Femur (tissue), 1 donor: Measurements from ENCODE around the gene CAP1.

ENCODE experiments used
- DNase-seq: peaks from one replicate; pipeline ENCODE4 v3.0.0-alpha.2; 2017

Gene CAP1

DNA sequence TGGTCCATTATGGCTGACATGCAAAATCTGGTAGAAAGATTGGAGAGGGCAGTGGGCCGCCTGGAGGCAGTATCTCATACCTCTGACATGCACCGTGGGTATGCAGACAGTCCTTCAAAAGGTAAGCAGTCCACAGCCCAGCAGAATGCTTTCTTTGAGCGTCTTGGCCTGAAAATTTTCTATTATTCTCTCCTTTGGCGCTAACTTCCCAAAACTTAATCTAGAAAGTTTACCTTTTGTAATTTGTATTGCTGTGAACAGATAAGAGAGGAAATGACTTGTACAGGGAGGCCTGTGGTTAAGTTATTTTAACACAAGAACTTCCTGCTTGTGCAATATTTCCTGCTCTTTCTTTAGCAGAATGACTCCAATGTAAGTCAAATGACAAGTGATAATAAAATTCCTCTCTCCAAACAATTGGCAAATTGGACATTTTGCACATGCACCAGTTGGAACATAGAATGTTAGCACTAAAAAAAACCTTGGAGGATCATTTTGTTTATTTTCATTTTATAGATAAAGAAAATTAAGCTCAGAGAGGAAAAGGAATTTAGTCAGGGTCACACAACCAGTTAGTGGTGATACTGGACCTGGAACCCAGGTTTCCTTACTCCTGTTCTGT is 18.9 kb downstream of the CAP1 start:
- no peak for DNase-seq

DNA sequence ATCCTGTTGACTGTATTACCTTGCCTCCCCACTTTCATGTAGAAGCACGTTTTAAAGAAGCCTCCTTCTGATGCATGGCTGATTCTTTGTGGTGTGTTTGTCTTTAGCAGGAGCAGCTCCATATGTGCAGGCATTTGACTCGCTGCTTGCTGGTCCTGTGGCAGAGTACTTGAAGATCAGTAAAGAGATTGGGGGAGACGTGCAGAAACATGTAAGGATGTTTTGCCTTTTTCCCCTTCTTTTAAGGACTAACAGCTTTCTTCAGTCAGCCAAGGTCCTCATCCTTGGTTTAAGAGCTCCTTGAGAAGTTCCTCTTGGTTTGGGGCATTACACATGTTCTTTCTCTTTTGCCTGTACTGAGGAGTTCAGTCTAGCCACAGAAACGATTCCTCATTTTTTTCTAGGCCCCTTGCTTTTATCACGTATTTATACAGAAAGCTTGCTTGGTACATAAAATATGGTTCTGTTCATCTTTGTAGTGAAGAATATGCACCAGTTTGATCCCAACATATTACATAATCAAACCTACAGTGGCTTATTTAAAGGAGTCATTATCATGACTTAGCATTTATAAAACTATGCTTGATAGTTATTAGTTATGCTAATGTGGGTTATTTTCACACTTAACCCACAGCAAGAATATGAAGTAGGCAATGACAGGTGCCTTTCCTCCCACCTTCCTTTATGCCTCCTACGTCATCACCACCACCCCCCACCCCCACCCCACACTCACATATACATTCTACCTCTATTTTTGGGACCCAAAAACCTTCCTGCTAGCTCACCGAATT is 19.6 kb downstream of the CAP1 start:
- DNase-seq, result no peak

DNA sequence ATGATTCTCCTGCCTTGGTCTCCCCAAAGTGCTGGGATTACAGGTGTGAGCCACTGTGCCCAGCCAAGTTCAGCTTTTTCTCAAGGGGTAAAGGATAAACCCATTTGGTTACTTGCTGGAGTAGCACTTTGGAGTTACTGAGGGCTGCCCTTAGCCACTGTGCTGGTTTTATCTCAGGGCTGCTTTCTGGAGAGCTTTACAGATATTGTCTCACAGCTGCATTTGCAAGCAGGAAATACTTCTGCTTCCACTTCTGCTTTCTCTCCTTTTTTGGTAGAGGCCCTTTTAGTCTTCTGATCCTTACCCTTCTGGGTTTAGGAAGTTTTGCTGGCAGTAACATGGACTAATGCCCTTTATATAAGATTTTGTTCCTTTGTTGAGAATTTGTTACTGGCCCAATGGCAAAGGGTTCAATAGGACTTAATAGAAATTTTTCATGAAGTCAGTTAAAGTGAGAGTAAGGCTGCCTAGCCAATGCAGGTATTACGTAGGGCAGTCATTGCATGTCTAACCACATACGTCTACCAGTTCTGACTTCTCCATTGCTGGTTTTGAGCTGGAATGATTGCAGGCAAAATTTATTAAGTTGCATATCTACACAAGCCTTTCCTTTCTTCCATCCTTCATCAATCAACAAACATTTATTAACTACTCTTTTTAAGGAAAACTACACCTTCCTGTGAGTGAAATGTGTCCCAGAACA is 24.4 kb downstream of the CAP1 start:
- DNase-seq, result no peak

DNA sequence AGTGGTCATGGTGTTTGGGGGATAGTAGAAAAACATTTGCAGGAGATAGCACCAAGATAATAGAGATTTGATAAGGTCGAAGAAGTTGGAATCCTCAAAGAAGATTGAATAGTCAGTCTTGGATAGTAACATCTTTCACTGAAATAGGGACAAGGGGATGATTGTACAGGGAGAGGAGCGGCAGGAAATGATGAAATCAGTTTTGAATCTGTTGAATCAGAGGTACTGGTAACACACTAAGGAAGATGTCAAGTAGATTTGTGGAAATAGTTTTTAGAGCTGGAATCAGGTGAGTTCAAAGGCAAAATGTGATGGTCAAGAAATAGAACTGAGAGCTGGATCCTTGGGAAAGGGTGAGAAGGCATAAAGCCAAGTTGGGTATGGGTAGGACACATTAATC is 26.5 kb downstream of the CAP1 start:
- DNase-seq, result no peak

DNA sequence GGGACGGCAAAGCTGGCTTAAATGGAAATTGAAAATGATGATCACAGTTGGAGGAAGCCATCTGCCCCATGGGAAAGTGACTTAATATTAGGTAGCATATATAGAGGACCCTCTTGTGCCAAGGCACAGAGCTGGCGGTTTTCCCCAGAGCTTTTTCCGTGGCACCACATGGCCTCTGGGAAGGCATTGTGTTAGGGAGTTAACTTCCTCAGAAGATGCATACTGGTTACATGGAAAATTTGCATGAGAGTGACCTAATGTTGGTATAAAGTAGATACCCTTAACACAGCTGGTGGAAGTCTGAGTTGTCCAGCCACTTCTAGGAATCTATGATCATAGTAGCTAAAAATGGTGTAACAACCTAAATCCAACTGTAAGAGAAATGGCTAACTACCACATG is 27.3 kb downstream of the CAP1 start:
- no peak for DNase-seq

DNA sequence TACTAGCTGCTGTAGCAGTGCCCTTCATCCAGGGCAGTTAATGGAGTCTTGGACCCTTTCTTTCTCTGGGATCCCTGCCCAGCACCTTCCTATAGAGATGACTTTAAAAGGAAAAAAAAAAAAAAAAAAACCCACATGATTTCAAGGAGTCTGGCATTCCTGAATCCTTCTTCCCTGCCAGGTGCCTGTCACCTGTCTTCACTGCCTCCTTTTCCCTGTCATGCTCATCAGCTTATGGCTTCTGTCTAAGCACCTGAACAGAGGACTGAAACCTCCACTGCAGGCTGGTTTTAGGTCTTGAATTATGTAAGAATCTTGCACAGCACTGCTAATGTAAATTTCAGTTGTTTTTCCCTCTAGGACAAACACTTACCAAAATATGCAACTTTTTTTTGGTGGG is 31.6 kb downstream of the CAP1 start:
- DNase-seq, result no peak

DNA sequence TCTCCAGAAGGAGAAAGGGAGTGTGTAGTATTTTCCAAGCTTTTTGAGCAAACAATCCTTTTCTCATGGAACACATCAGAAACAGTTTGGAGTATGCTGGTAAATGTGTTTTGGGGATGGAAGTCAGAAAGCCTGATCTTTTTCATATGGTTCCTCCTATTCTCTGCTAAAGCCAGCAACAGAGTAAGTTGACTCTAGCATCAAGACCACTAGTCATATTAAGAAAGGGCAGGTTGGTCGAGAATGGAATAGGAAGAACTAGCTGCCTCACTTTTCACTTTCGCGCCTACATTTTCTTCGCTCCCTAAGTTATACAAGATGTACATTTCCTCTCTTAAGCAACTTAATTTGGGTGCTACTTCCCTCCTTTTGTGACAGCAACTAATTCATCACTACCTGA is 32.5 kb downstream of the CAP1 start:
- DNase-seq, result no peak

DNA sequence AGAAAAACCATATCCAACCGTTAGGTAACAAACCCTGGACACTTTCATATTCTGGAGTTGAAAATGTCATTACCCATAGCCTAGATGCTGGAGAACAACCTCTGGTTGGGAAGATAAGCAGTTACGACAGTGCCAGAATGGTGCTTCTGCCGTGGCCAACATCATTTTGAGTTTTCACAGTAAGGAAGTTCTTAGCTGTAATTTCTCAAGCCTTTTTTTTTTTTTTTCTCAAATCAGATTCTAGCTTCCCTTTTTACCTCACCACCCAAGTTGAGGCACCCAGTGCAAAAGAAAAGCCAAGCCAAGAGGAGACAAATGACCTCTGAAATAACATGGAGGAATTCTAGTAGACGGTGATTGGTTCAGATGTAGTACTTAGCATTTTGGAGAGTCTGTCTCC is 34.7 kb downstream of the CAP1 start:
- DNase-seq, result no peak

DNA sequence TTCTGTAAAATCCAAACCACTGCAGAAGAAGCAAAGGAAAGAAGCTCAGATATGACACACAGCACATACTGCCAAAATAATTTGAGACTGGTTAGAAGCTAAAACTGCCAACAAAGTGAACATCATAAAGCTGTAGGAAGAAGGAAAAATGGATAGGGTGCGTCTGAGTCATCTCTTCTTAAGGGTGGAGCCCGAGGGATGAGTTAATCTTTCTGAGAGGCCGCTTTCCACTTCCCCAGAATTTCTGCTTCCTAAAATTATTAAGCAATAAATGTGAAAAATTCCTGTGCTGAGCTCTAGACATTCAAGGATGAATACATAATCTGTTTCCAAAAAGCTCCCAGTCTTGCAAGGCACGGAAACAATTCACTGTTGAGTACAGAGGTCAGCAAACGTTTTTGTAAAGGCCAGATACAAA is 36.4 kb downstream of the CAP1 start:
- no peak for DNase-seq

DNA sequence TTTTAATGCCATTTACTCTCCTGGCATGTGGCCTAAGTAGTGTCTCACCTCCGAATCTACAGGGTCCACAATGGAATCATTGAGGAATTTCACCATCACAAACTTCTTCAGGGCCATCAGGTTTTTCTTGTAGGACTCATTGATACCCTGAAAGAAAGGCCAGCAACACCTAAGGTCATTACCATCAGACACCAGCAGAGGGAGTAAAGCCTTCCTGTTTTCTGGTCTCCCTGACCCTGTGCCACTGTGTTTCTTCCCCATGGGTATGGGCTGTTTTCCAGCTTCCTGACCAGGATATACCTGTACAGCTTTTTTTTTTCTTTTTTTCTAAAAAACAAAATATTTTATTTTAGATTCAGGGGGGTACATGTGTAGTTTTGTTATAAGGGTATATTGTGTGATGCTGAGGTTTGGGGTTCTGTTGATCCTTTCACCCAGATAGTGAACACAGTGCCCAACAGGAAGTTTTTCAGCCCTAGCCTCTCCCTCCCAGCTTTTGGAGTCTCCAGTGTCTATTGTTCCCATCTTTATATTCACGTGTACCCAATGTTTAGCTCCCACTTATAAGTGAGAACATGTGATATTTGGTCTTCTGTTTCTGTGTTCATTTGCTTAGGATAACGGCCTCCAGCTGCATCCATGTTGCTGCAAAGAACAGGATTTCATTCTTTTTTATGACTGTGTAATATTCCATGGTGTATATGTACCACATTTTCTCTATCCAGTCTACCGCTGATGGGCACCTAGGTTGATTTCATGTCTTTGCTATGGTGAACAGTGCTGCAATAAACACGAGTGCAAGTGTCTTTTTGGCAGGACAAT is 38.2 kb downstream of the CAP1 start:
- no peak for DNase-seq

DNA sequence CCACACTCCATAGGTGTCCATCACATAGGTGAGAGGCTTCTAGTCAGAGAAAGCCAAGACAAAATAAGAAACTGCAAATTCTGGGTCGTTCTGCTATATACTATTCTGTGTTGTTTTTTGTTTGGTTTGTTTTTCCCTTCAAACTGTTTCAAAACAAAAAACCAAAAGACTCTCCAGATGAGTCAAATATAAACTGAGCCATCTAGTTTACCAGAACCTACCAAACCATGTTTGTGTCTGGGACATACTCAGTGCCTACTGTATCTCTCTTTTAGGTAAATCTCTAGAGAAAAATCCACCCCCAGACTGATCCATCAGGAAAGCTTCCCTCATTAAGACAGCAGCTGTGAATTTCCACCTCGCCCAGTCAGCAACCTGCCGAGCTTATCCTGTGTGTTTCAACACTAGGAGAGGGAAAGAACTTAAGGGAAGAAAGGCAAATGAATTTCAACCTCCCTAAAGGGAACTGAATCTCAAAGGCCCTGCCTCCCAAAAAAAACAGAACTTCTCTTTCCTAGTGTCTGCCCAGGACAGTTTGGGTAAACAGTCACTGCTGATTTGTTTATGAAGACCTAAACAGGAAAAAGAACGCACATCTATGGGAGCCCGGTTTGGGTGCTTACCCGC is 39.4 kb downstream of the CAP1 start:
- no peak for DNase-seq

DNA sequence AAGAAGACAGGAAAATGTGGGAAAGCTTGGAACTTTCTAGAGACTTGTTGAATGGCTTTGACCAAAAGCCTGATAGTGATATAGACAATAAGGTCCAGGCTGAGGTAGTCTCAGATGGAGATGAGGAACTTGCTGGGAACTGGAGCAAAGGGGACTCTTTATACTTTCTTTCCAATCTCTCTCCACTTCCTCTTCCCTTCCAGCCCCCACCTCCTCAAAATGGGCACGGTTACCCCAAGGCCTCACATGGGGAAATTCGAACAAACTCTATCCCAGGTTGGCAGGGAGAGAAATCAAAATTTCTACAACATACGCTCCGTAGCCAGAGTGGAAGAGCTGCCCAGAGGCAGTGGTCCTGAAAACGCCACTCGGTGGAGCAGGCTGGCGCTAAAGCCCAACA is 41.3 kb downstream of the CAP1 start:
- DNase-seq, result no peak

DNA sequence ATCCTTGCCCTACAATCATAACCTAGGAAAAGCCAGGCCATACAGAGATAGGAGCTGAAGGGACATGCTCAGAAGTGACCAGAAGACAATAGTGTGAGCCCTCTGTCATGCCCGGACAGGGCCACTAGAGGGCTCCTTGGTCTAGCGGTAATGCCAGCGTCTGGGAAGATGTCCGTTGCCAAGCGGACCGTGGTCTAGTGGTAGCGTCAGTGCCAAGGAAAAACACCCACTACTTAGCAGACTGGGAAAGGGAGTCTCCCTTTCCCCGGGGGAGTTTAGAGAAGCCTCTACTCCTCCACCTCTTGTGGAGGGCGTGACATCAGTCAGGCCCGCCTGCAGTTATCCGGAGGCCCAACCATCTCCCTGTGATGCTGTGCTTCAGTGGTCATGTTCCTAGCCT is 44.2 kb downstream of the CAP1 start:
- peak; percentile 67 for DNase-seq

DNA sequence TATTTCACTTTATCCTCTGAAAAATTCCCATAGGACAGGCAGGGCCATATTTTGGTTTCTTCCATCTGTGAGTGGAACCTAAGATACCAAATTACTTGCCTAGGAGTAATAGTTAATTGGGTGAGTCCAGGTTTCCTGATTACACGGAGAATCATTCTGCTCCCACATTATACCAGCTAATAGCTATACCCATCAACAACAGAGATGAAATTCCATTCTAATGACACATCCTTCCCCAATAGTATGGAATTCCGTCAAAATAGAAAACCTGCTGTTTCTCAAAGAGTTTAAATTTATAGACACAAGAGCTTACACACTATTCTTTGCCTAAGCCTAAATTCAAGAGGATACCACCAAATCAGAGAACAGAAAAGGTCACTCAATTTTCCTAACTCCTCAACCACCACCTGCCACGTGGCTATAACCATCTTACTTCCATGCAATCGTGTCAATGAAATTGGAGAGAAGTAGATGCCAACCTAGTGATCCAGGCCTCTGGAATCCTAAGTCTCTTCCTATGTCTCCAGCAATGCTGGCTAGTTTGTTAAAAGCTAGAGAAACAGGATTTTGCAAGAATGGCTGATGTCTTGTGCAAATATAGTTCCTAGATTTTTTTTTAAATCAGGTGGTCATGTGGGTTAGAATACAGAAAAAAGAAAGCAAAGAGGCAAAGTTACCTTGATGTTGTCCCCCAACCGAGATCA is 50.3 kb downstream of the CAP1 start:
- DNase-seq, result no peak

DNA sequence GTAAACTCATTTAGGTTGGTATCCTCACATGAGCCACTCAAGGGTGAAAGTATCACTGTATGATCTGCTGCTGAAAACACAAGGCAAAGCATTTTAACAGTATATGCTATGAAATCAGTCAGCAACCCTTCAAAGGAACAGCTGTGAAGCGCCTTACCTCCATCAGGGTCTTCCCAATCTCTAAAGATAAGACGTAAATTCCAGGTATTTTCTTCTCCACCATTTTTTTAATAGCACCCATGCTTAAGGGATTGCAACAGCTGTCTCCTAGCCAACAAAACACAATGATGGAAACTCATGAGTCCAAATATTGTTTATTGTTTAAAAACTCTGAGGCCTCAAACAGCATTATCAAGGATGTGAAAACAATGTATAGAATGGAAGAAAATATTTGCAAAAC is 51.7 kb downstream of the CAP1 start:
- DNase-seq, result no peak

DNA sequence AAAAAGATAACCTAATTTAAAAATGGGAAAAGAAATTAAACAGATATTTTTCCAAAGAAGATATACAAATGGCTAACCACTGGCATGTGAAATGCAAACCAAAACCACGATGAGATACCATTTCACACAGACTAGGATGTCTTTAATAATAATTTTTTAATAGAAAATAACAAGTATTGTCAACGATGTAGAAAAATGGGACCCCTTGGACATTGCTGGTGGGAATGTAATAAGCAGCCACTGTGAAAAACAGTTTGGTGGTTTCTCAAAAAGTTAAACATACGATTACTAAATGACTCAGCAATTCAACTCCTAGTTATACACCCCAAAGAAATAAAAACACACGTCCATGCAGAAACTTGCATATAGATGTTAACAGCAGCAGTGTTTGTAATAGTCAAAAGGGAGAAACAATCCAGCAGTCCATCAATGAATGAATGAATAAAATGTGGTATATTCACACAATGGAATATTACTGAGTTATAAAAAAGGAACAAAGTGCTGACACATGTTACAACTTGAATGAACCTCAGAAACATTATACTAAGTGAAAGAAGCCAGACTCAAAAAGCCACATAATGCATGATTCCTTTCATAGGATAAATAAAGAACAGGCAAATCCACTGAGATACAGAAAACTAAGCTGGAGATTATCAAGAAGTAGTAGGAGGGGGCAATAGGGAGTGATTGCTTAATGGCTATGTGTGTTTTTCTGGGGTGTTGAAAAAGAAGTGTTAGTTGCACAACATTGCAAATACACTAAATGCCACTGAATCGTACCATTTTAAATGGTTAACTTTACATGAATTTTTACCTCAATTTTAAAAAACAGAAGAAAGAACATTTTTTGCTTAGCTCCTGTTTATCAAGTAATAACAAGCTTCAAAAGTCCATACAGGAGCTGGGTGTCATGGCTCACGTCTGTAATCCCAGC is 52.4 kb downstream of the CAP1 start:
- no peak for DNase-seq

DNA sequence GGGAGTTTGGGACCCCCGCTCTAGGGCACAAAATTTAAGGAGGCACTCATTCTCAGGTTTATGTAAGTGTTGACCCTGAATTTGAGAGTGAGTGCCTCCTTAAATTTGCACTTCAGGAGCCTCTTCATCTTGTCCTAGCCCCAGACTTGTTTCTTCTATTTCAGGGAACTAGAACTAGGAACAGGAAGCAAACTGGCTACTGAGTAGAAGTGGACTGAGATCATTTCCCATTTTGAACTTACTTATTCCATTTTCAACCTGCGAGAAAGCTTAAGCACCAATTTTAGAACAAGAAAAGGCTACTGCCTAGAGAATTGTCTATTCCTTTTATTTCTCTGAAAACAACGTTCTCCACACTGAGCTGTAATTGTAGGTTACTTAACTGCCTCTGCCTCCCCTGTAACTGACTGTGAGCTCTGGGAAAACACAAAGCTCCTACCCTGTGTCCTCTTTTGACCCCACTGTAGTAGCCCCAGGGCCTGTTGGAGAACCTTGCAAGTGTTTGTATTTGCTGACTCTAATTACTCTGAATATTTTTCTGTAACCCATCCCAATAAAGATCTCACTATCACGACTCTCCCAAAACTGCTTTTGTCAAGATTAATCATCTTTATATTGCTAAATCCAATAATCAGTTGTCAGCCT is 54.1 kb downstream of the CAP1 start:
- no peak for DNase-seq

DNA sequence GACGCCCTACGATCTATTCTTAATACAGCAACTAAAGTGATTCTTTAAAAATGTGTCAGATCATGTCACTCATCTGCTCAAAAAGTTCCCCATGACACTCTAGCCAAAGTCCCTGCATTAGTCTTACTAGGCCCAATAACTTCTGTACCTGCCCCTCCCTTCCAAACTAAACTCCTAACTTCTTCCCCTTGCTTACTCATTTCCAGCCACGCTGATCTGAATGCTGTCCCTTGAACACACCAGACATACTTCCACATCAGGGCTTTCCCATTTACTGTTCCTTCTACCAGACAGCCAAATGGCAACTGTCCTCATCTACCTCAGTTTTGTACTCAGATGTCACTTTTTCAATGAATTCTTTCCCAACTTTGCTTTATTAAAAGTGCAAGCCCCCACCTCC is 55.3 kb downstream of the CAP1 start:
- DNase-seq, result no peak

DNA sequence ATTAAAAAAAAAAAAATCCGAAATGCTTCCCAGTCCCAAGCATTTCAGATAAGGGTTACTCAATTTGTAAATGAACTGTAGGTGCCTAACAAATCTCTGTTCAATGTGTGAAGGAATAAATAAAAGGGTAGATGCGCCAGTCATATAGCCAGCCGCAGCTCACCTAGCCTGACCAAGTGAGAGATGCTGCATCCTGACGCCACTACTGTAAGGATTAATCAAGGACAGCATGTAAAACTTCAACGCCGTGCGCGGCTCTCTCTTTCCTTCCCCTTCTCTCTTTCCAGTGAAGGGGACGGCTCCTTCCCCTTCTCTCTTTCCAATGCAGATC is 56.1 kb downstream of the CAP1 start:
- DNase-seq, result no peak

DNA sequence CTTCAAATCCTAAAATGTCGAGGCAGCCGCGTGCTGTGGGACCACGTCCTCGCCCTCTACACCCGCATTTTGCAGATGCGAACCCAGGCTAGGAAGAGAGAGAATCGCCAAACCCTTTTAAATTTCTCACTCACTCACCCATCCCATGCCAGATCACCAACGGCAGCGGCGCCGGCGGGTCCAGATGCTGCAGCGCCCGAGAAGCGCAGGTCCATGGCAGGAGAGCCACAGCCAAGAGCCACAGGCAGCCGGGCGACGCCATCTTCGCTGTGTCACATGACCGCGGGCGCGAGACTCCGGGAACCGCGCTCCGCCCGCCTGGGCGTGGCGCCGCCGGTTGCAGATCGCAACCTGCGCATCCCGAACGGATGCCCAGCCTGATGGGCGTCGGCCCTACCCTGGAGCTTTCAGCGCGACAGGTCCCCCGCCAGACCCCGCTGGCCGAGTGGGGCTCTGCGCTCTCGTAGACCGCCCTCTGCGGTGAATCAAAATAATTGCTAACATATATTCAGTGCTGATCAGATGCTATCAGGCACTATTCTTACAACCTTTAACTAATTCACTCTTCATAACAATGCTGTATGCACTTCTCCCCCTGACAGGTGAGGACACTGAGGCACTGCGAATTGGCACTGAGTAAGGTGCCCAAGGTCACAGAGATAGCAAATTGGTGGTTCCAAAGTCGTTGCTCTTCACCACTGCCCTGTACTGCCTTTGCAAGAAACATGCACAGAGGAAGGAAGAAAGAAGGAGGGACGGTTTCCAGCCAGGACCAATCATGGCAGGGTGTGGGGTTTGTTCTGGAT is 56.7 kb downstream of the CAP1 start, which contains the start of gene PPT1:
PPT1 (minus strand) TSS at position 276 of the 806 bp plus-strand sequence; CDS start at position 262, 14 bp downstream.
- peak; percentile 83 for DNase-seq
